Measurements from ENCODE around the gene ZKSCAN3. TPM values are rescaled to one million over a fixed set of nuclear protein-coding genes. Genes with fewer than 3 reads are reported as not detected.

The ZKSCAN3 gene
- total and polyA plus RNA-seq, 11 donors: 1.5 to 7.9 (median 4.9) TPM

- intact Hi-C loops (cut with DNase I): no loop called here
- peaks cover 0 to 7% (median 0%) of the 10 kb centered on the region in 12 donors for H3K9me3 ChIP-seq
- no peaks in the 10 kb centered on the region for H3K27me3 ChIP-seq
- DNase-seq (no peak), ATAC-seq (no peak)
- no peak for TF ChIP-seq POLR2A (IDR thresholded peaks at IDR 0.05)
- TF ChIP-seq, protein P1, sequence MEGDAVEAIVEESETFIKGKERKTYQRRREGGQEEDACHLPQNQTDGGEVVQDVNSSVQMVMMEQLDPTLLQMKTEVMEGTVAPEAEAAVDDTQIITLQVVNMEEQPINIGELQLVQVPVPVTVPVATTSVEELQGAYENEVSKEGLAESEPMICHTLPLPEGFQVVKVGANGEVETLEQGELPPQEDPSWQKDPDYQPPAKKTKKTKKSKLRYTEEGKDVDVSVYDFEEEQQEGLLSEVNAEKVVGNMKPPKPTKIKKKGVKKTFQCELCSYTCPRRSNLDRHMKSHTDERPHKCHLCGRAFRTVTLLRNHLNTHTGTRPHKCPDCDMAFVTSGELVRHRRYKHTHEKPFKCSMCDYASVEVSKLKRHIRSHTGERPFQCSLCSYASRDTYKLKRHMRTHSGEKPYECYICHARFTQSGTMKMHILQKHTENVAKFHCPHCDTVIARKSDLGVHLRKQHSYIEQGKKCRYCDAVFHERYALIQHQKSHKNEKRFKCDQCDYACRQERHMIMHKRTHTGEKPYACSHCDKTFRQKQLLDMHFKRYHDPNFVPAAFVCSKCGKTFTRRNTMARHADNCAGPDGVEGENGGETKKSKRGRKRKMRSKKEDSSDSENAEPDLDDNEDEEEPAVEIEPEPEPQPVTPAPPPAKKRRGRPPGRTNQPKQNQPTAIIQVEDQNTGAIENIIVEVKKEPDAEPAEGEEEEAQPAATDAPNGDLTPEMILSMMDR (IDR thresholded peaks at IDR 0.05): no peak
- H3K4me1 ChIP-seq: peaks cover 0 to 5% (median 1%) of the 10 kb centered on the region in 12 donors
- no peak overlapping the region for H3K4me3 ChIP-seq
- no peaks in the 10 kb centered on the region for H3K36me3 ChIP-seq
- H3K27ac ChIP-seq: no peak overlapping the region
- WGBS, 4 donors: 92 to 96% (median 94%) methylated on average over 1 of the region's 1 CpG
These were observed 4.5 kb upstream of the ZKSCAN3 start for GRCh38 chr6:28345201-28345600.

- Histone ChIP-seq H3K27ac (no peak overlapping the region), H3K9me3 (no peaks in the 10 kb centered on the region), H3K4me3 (no peak overlapping the region), H3K36me3 (no peaks in the 10 kb centered on the region), H3K4me1 (peaks cover 0 to 22% (median 15%) of the 10 kb centered on the region in 12 donors), H3K27me3 (no peaks in the 10 kb centered on the region)
- ATAC-seq (no peak), DNase-seq (no peak)
- intact Hi-C loops (cut with DNase I): no loop called here
- 17 to 29% (median 22%) methylated on average over 2 of the region's 2 CpGs for WGBS, 4 donors
- TF ChIP-seq, protein P1 (IDR thresholded peaks at IDR 0.05): no peak
- TF ChIP-seq POLR2A (IDR thresholded peaks at IDR 0.05): no peak
These were observed 2.6 kb upstream of the ZKSCAN3 start for GRCh38 chr6:28347119-28347518.

GRCh38 chr6:28349344-28349891, 329 bp upstream of the ZKSCAN3 start:
- 1 to 4% (median 2%) methylated on average over 9 of the region's 9 CpGs for WGBS, 4 donors
- TF ChIP-seq, protein P1 (IDR thresholded peaks at IDR 0.05): no peak
- TF ChIP-seq POLR2A (IDR thresholded peaks at IDR 0.05): no peak
- Histone ChIP-seq H3K4me1 (peaks cover 0 to 35% (median 18%) of the 10 kb centered on the region in 12 donors), H3K36me3 (no peaks in the 10 kb centered on the region), H3K27ac (peak overlapping the region; percentile 12 to 84 (median 78)), H3K9me3 (no peaks in the 10 kb centered on the region), H3K27me3 (no peaks in the 10 kb centered on the region), H3K4me3 (peak overlapping the region; percentile 38 to 89 (median 71))
- ATAC-seq (no peak), DNase-seq (no peak)
- intact Hi-C loops (cut with DNase I): no loop called here

- no peak for TF ChIP-seq POLR2A (IDR thresholded peaks at IDR 0.05)
- TF ChIP-seq, protein P1 (IDR thresholded peaks at IDR 0.05): no peak
- Histone ChIP-seq H3K9me3 (no peaks in the 10 kb centered on the region), H3K4me3 (peak overlapping the region in 9 of 12 donors; percentile 59 to 89 (median 76)), H3K27me3 (no peaks in the 10 kb centered on the region), H3K27ac (peak overlapping the region in 8 of 12 donors; percentile 3 to 84 (median 77)), H3K4me1 (peaks cover 3 to 48% (median 31%) of the 10 kb centered on the region in 12 donors), H3K36me3 (no peaks in the 10 kb centered on the region)
- 41 to 61% (median 49%) methylated on average over 2 of the region's 2 CpGs for WGBS, 4 donors
- intact Hi-C loops (cut with DNase I): loop anchor here in 6 of 10 donors (5.0 to 10.0 kb wide), 5 partner anchors 69 to 1166 kb away; partner anchors contain the start of genes NKAPL (in 2 of the 6), ZKSCAN4 (in 2 of the 6) and PGBD1 (in 1 of the 6)
- DNase-seq (no peak), ATAC-seq (no peak)
These were observed 1.3 kb downstream of the ZKSCAN3 start for GRCh38 chr6:28351087-28351486.
